Measurements from ENCODE around the gene IGLON5. TPM values are rescaled to one million over a fixed set of nuclear protein-coding genes. Genes with fewer than 3 reads are reported as not detected.
A peak's percentile ranks its signal among the peaks of the same experiment; 100 is the strongest.

Gene IGLON5
- total and polyA plus RNA-seq, 2 experiments from 2014 or later = 5.0 to 29.1 TPM

DNA sequence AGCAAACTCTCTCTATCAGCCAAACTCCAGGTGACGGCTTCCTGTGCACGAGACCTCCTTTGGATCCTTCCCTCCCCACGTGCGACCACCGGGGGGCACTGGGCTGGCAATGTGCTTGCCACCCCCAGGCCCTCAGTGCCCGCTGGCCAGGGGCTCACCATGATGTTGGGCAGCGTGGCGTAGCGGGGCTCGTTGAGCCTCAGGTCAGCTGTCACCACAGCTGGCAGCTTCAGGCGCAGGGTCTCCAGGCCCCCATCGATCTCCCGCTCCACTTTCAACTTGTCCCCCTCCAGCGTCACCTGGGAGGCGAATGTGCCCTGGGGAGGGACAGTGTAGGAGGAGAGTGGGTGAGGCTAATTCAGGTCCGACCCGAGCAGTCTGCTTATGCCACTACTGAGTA lies 35.3 kb downstream of the IGLON5 start:
- H4K20me1 ChIP-seq (replicated peaks; ENCODE audit: insufficient read depth) = no peaks in the 10 kb centered on the region; the same call in 1 of the 2 replicates
- TF ChIP-seq STAT1 (IDR thresholded peaks at IDR 0.05; ENCODE audit: unreplicated experiment) = no peak
- TF ChIP-seq, protein P1, sequence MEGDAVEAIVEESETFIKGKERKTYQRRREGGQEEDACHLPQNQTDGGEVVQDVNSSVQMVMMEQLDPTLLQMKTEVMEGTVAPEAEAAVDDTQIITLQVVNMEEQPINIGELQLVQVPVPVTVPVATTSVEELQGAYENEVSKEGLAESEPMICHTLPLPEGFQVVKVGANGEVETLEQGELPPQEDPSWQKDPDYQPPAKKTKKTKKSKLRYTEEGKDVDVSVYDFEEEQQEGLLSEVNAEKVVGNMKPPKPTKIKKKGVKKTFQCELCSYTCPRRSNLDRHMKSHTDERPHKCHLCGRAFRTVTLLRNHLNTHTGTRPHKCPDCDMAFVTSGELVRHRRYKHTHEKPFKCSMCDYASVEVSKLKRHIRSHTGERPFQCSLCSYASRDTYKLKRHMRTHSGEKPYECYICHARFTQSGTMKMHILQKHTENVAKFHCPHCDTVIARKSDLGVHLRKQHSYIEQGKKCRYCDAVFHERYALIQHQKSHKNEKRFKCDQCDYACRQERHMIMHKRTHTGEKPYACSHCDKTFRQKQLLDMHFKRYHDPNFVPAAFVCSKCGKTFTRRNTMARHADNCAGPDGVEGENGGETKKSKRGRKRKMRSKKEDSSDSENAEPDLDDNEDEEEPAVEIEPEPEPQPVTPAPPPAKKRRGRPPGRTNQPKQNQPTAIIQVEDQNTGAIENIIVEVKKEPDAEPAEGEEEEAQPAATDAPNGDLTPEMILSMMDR (conservative IDR thresholded peaks at IDR 0.05; ENCODE audit: low read depth in 2 of 2) = peak; percentile 42 to 59
- H3K27me3 ChIP-seq (ENCODE audit: insufficient read depth) = peaks cover 2% of the 10 kb centered on the region; the same call in 1 of the 2 replicates
- no peaks in the 10 kb centered on the region for H3K79me2 ChIP-seq (replicated peaks; ENCODE audit: insufficient read depth)
- H3K4me3 ChIP-seq = no peak overlapping the region
- no peak overlapping the region for H3K27ac ChIP-seq (ENCODE audit: low read depth)
- Mint-ChIP-seq H3K27me3 (ENCODE audit: insufficient read depth, low read depth, poor library complexity) (peaks cover 3% of the 10 kb centered on the region), H3K27ac (no peak overlapping the region), H3K9me3 (no peaks in the 10 kb centered on the region), H3K4me1 (peaks cover 13% of the 10 kb centered on the region), H3K36me3 (ENCODE audit: low read depth) (peaks cover 6% of the 10 kb centered on the region), H3K4me3 (no peak overlapping the region)
- no peak overlapping the region for H3K4me2 ChIP-seq
- no peak overlapping the region for H2AFZ ChIP-seq
- ATAC-seq (peak; percentile 61), DNase-seq (ENCODE audit: low spot score) (no peak)
- H3K4me1 ChIP-seq (ENCODE audit: insufficient read depth) = peaks cover 14% of the 10 kb centered on the region
- no peaks in the 10 kb centered on the region for H3K36me3 ChIP-seq (ENCODE audit: insufficient read depth)
- no peaks in the 10 kb centered on the region for H3K9me2 ChIP-seq (ENCODE audit: insufficient read depth)
- H3F3A ChIP-seq (replicated peaks; ENCODE audit: low read depth) = no peaks in the 10 kb centered on the region

DNA sequence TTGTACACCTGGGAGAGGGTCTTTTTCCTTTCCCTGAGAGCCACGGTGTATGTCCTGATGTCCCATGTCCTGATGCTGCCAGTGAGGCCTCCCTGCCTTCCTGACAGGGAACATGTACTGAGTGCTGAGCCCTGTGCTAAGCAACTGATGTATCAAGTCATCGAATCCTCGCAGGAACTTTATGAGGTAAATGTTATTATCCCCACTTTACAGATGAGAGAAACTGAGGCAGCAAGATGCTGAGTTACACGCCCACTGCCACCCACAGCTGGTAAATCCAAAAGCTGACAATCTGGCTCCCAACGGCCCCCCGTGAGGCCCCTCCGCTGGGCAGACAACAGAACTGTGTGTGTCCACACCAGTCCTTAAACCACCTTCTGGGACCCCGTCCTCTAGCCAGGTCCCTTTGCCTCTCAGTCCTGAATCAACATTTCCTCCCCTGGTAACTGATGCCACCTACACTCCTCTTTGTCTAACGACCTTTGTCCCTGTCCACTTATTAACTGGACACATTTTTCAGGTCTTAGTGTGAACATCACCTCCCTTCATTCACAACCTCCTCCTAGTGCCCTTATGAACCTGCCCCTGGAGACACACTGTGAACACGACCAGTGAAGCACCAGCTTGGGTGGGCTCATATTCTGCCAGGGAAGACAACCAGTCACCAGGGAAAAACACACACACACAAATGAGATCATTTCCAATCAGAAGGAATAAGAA lies 35.9 kb downstream of the IGLON5 start:
- no peak overlapping the region for H2AFZ ChIP-seq
- no peaks in the 10 kb centered on the region for H3F3A ChIP-seq (replicated peaks; ENCODE audit: low read depth)
- no peak overlapping the region for H3K27ac ChIP-seq (ENCODE audit: low read depth)
- H3K36me3 ChIP-seq (ENCODE audit: insufficient read depth) = no peaks in the 10 kb centered on the region
- Mint-ChIP-seq H3K9me3 (no peaks in the 10 kb centered on the region), H3K27me3 (ENCODE audit: insufficient read depth, low read depth, poor library complexity) (peaks cover 1% of the 10 kb centered on the region), H3K4me3 (no peak overlapping the region), H3K4me1 (peaks cover 9% of the 10 kb centered on the region), H3K27ac (no peak overlapping the region), H3K36me3 (ENCODE audit: low read depth) (peaks cover 13% of the 10 kb centered on the region)
- peaks cover 9% of the 10 kb centered on the region for H3K4me1 ChIP-seq (ENCODE audit: insufficient read depth)
- no peak overlapping the region for H3K4me2 ChIP-seq
- H4K20me1 ChIP-seq (replicated peaks; ENCODE audit: insufficient read depth) = no peaks in the 10 kb centered on the region; the same call in 1 of the 2 replicates
- DNase-seq (ENCODE audit: low spot score) (no peak), ATAC-seq (no peak)
- no peaks in the 10 kb centered on the region for H3K27me3 ChIP-seq (ENCODE audit: insufficient read depth)
- H3K9me2 ChIP-seq (ENCODE audit: insufficient read depth) = no peaks in the 10 kb centered on the region
- H3K79me2 ChIP-seq (replicated peaks; ENCODE audit: insufficient read depth) = no peaks in the 10 kb centered on the region
- no peak overlapping the region for H3K4me3 ChIP-seq
- TF ChIP-seq STAT1 (IDR thresholded peaks at IDR 0.05; ENCODE audit: unreplicated experiment) (no peak), NANOG (IDR thresholded peaks at IDR 0.05; ENCODE audit: borderline replicate concordance) (no peak), ZNF331 (CRISPR knock-in tag; IDR thresholded peaks at IDR 0.05; ENCODE audit: low read depth) (no peak), POLR2AphosphoS5 (IDR thresholded peaks at IDR 0.05; ENCODE audit: low read depth) (no peak), EZH2 (IDR thresholded peaks at IDR 0.05; ENCODE audit: low read depth, unreplicated experiment) (no peak), ZNF114 (CRISPR knock-in tag; IDR thresholded peaks at IDR 0.05) (no peak)
- TF ChIP-seq, protein P2, sequence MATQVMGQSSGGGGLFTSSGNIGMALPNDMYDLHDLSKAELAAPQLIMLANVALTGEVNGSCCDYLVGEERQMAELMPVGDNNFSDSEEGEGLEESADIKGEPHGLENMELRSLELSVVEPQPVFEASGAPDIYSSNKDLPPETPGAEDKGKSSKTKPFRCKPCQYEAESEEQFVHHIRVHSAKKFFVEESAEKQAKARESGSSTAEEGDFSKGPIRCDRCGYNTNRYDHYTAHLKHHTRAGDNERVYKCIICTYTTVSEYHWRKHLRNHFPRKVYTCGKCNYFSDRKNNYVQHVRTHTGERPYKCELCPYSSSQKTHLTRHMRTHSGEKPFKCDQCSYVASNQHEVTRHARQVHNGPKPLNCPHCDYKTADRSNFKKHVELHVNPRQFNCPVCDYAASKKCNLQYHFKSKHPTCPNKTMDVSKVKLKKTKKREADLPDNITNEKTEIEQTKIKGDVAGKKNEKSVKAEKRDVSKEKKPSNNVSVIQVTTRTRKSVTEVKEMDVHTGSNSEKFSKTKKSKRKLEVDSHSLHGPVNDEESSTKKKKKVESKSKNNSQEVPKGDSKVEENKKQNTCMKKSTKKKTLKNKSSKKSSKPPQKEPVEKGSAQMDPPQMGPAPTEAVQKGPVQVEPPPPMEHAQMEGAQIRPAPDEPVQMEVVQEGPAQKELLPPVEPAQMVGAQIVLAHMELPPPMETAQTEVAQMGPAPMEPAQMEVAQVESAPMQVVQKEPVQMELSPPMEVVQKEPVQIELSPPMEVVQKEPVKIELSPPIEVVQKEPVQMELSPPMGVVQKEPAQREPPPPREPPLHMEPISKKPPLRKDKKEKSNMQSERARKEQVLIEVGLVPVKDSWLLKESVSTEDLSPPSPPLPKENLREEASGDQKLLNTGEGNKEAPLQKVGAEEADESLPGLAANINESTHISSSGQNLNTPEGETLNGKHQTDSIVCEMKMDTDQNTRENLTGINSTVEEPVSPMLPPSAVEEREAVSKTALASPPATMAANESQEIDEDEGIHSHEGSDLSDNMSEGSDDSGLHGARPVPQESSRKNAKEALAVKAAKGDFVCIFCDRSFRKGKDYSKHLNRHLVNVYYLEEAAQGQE (IDR thresholded peaks at IDR 0.05; ENCODE audit: unreplicated experiment) = no peak
- TF ChIP-seq, protein P3, sequence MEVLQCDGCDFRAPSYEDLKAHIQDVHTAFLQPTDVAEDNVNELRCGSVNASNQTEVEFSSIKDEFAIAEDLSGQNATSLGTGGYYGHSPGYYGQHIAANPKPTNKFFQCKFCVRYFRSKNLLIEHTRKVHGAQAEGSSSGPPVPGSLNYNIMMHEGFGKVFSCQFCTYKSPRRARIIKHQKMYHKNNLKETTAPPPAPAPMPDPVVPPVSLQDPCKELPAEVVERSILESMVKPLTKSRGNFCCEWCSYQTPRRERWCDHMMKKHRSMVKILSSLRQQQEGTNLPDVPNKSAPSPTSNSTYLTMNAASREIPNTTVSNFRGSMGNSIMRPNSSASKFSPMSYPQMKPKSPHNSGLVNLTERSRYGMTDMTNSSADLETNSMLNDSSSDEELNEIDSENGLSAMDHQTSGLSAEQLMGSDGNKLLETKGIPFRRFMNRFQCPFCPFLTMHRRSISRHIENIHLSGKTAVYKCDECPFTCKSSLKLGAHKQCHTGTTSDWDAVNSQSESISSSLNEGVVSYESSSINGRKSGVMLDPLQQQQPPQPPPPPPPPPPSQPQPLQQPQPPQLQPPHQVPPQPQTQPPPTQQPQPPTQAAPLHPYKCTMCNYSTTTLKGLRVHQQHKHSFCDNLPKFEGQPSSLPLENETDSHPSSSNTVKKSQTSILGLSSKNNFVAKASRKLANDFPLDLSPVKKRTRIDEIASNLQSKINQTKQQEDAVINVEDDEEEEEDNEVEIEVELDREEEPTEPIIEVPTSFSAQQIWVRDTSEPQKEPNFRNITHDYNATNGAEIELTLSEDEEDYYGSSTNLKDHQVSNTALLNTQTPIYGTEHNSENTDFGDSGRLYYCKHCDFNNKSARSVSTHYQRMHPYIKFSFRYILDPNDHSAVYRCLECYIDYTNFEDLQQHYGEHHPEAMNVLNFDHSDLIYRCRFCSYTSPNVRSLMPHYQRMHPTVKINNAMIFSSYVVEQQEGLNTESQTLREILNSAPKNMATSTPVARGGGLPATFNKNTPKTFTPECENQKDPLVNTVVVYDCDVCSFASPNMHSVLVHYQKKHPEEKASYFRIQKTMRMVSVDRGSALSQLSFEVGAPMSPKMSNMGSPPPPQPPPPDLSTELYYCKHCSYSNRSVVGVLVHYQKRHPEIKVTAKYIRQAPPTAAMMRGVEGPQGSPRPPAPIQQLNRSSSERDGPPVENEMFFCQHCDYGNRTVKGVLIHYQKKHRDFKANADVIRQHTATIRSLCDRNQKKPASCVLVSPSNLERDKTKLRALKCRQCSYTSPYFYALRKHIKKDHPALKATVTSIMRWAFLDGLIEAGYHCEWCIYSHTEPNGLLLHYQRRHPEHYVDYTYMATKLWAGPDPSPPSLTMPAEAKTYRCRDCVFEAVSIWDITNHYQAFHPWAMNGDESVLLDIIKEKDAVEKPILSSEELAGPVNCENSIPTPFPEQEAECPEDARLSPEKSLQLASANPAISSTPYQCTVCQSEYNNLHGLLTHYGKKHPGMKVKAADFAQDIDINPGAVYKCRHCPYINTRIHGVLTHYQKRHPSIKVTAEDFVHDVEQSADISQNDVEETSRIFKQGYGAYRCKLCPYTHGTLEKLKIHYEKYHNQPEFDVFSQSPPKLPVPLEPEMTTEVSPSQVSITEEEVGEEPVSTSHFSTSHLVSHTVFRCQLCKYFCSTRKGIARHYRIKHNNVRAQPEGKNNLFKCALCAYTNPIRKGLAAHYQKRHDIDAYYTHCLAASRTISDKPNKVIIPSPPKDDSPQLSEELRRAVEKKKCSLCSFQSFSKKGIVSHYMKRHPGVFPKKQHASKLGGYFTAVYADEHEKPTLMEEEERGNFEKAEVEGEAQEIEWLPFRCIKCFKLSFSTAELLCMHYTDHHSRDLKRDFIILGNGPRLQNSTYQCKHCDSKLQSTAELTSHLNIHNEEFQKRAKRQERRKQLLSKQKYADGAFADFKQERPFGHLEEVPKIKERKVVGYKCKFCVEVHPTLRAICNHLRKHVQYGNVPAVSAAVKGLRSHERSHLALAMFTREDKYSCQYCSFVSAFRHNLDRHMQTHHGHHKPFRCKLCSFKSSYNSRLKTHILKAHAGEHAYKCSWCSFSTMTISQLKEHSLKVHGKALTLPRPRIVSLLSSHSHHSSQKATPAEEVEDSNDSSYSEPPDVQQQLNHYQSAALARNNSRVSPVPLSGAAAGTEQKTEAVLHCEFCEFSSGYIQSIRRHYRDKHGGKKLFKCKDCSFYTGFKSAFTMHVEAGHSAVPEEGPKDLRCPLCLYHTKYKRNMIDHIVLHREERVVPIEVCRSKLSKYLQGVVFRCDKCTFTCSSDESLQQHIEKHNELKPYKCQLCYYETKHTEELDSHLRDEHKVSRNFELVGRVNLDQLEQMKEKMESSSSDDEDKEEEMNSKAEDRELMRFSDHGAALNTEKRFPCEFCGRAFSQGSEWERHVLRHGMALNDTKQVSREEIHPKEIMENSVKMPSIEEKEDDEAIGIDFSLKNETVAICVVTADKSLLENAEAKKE (CRISPR knock-in tag; IDR thresholded peaks at IDR 0.05) = no peak

Data from GM23338 (cell line).